HG03103 (cell line): ENCODE results near the gene CRISP2.
"Not testable (repeated sequence)": the region's sequence is repeated elsewhere in the genome, so short reads cannot be mapped to it uniquely, and the experiment has no call there.

Experiments
- ATAC-seq: cut with Tn5 transposase; IDR thresholded peaks from one replicate; pipeline ENCODE4 v1.9.1; 2021; ENCODE audit warnings: low read depth; ENCODE audit not compliant: unreplicated experiment

Gene CRISP2, protein sequence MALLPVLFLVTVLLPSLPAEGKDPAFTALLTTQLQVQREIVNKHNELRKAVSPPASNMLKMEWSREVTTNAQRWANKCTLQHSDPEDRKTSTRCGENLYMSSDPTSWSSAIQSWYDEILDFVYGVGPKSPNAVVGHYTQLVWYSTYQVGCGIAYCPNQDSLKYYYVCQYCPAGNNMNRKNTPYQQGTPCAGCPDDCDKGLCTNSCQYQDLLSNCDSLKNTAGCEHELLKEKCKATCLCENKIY

GRCh38 chr6:49713346-49713745 is at the start of gene CRISP2:
CRISP2 (minus strand) TSS chr6:49713543; CDS start chr6:49709196, 4,347 bp downstream.
- no peak for ATAC-seq

- ATAC-seq: no peak
Observed at GRCh38 chr6:49744259-49744658, 30.9 kb upstream of the CRISP2 start, which contains the start of gene CRISP3. CRISP3 (minus strand) TSS chr6:49744388; CDS start chr6:49744367, 21 bp downstream.

DNA sequence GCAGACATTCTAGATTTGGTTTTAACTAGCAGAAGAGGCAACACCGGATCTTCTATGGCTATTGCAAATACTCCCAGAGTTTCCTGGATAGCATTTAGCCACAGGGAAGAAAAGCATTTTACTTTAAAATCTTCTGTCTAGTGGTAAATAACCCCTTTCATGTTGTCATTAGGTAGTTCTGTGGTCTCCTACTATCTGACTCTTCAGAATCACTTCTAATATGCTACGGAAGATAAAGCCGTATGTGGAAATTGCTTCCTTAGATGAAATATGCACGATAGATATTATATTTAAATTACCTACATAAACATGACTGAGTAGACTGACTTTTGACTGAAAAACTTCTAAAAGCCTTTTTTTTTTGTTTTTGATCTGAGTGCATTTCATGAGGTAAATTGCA is 30.1 kb upstream of the CRISP2 start:
- no peak for ATAC-seq

GRCh38 chr6:49739423-49739822 is 26.1 kb upstream of the CRISP2 start:
- no peak for ATAC-seq

DNA sequence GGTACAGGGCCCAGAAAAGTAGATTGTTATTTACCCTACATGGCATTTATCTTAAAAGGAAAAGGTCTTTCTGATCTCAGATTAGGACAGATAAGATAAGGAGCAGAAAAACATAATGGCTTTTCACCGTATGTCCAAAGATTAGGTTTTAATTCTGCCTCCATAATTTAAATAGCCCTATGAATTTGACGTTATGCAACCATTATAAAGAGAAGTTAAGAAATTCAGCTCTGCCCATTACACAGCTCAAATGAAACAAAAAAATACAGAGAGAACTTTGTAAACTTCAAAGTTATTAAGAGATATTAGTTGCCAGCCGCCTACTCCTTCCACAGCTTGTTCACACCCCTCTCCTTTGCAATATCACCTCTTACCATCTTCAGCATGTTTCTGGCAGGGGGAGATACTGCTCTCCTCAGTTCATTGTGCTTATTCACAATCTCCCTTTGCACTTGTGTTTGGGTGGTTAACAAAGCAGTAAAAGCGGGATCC is 22.7 kb upstream of the CRISP2 start:
- no peak for ATAC-seq

GRCh38 chr6:49733680-49734079 is 20.3 kb upstream of the CRISP2 start:
- no peak for ATAC-seq

DNA sequence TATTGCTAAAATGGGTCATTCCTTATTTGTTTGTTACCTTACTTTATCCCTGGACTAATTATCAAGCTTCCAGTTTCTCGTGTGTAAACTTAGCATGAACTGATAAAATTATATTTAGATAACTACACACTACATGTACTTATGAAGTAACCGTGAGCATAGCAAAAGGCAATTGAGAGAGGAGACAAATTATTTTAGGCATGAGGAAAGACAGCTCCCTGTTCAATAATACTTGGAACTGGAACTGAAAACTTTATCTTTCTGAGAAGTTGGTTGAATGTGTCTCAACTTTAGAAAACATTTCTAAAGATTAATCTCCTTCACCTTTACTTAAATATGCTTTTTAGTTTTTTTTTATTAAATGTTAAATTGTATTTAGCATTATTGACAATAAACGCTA is 19.4 kb upstream of the CRISP2 start:
- no peak for ATAC-seq

- ATAC-seq: no peak
Observed at GRCh38 chr6:49730251-49730650, 16.9 kb upstream of the CRISP2 start.

- not testable (repeated sequence) for ATAC-seq
Observed at GRCh38 chr6:49723917-49724316, 10.6 kb upstream of the CRISP2 start.

- ATAC-seq: no peak
Observed at GRCh38 chr6:49721297-49721696, 8.0 kb upstream of the CRISP2 start.

- ATAC-seq: no peak
Observed at GRCh38 chr6:49720372-49720771, 7.0 kb upstream of the CRISP2 start.

GRCh38 chr6:49698478-49698877 is 14.9 kb downstream of the CRISP2 start:
- ATAC-seq: no peak

DNA sequence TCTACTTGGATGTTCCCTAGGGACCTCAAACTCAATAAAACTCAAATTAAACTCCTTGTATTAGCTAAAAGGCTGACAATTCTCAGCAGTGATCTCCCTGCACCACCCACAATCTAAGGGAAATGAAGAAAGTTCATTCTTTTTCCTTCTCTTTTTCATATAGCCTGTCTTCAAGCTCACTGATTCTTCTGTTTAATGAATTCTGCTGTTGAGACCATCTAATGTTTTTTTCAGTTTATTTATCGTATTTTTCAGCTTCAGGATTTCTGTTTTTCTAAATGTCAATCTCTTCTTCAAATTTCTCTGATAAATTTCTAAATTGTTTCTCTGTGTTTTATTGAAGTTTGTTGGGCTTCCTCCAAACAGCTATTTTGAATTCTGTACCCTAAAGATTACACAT is 19.8 kb downstream of the CRISP2 start:
- ATAC-seq: no peak

DNA sequence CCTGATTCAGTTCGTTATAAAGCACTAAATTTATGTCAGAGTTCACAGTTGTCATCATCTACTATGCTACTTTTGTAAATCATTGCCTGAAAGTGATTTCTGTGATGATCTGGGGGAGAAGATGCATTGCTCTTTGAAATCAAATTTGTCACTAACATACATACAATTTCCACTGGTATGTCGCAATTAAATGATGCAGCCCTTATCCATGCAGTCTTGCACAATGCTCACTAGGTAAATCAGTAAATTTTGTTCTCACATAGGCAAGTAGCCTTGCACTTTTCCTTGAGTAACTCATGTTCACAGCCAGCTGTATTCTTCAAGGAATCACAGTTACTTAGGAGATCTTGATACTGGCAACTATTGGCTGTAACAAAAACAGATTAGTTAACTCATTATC is 20.8 kb downstream of the CRISP2 start:
- no peak for ATAC-seq

DNA sequence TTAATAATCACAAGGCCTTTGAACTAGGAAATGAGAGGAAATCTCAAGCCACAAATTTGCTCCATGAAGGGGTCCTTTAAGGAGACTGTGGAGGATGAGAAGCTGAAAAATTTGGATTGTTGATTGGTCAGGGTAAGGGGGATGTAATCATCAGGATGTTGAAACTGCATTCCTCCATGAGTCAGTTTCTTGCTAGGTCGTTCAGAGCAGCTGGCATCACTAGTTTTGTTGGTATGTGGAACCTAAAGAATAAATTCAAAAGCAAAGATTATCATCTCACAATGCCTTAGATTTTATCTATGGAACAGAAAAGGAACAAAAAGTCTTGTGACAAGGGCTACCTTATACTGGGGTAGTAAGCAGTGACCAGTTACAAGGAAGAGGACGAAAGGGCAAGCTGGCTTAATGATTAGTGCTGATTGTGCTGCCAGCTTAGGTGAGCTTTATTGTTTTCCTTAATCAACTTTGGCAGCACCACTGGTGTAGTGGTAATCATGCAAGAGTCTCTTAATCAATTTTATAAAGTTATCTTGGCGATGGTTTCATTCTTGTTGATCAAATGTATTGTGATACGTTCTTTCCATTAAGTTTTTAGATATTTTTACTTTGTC is 36.6 kb downstream of the CRISP2 start:
- no peak for ATAC-seq

- ATAC-seq: no peak
Observed at GRCh38 chr6:49675816-49676215, 37.5 kb downstream of the CRISP2 start.

- ATAC-seq: no peak
Observed at GRCh38 chr6:49668083-49668511, 45.2 kb downstream of the CRISP2 start.

DNA sequence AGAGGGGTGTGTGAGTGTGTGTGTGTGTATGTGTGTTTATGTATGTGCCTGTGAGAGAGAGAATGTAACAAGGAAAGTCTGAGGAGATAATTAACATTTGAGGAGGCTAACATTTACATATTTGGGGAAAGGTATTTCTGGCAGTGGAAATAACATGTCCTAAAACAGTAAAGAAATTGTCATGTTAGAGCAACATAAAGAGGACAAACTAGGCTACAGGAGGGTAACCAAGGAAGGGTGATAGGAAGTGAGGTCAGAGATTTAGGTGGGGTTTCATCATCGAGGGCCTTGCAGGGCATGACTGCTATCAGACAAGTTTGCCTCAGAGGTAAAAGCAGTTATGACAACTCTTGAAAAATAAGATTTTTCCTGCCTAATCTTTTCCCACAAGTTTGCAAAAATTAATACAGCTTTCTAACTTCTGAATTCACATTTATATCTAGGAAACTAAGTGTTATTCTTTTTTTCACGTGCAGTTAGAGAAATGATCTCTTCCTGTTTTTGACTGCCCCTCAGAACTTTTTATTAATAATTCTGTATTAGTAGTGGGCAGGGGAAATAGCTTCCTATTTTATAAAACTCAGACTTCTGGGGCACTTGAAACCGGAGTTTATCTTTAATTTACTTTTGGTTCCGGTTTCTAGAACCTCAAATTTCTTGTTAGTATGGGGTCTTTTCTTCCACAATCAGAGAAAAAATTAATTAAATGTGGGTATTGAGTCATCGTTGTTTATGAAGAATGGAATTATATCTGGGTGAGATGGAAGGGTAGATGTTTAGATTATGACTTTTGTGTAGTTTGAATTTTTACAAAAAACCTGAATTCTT is 46.2 kb downstream of the CRISP2 start:
- ATAC-seq: no peak

DNA sequence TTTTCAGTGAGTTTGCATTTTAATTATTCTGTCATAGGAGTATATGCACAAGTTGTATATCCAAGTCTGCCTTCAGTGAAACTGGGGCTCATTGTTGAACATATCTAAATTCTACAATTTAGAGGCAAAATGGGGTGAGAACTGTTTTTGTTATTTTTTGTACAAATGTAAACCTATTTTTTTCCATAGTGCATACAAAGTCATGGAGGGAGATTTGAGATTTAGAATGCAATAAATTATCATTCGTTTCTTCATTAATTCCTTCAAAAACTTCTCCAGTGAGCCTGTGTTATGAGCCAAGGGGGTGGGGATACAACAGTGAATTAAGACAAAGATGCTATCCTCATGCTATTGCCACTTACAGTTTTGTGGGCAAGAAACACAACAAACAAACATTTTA is 46.9 kb downstream of the CRISP2 start:
- no peak for ATAC-seq

GRCh38 chr6:49664817-49665216 is 48.5 kb downstream of the CRISP2 start:
- no peak for ATAC-seq

DNA sequence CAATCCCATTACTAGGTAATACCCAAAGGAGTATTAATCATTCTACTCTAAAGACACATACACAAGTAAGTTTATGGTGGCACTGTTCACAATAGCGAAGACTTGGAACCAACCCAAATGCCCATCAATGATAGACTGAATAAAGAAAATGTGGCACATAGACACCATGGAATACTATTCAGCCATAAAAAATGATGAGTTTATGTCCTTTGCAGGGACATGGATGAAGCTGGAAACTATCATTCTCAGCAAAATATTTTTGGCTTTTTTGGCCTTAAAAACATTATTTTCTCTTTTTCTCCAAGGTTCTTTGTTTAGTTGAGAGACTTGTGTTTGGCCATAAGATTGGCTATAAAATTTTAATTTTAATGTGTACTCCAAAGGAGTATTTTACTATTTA is 49.3 kb downstream of the CRISP2 start:
- not testable (repeated sequence) for ATAC-seq
